NCI-H2227 (cell line): ENCODE results near the gene SETD5.
A peak's percentile ranks its signal among the peaks of the same experiment; 100 is the strongest.

Experiments used
- DNase-seq: peaks from one replicate; lab custom pipeline; 2025; ENCODE audit not compliant: unreplicated experiment; lab: John Stamatoyannopoulos, UW

The SETD5 gene

GRCh38 chr3:9406856-9407626 lies 9.6 kb downstream of the SETD5 start:
- DNase-seq = no peak

- DNase-seq = no peak
Measured at GRCh38 chr3:9408061-9408460, 10.6 kb downstream of the SETD5 start.

GRCh38 chr3:9408546-9408945 lies 11.1 kb downstream of the SETD5 start:
- DNase-seq = no peak

GRCh38 chr3:9409981-9410854 lies 12.8 kb downstream of the SETD5 start:
- DNase-seq = no peak

GRCh38 chr3:9411302-9411701 lies 13.9 kb downstream of the SETD5 start:
- no peak for DNase-seq

GRCh38 chr3:9412293-9412692 lies 14.9 kb downstream of the SETD5 start:
- DNase-seq = no peak

GRCh38 chr3:9414826-9415225 lies 17.4 kb downstream of the SETD5 start:
- DNase-seq = no peak

- no peak for DNase-seq
Measured at GRCh38 chr3:9415485-9416138, 18.2 kb downstream of the SETD5 start.

GRCh38 chr3:9416139-9416780 lies 18.8 kb downstream of the SETD5 start:
- DNase-seq = no peak

GRCh38 chr3:9420850-9421549 lies 23.6 kb downstream of the SETD5 start:
- DNase-seq = no peak

- peak; percentile 42 for DNase-seq
Measured at GRCh38 chr3:9422712-9423424, 25.5 kb downstream of the SETD5 start.

GRCh38 chr3:9428411-9428810 lies 31.0 kb downstream of the SETD5 start:
- DNase-seq = no peak

- DNase-seq = no peak
Measured at GRCh38 chr3:9430733-9431132, 33.3 kb downstream of the SETD5 start.

GRCh38 chr3:9433627-9434521 lies 36.5 kb downstream of the SETD5 start:
- DNase-seq = no peak

- no peak for DNase-seq
Measured at GRCh38 chr3:9435316-9435715, 37.9 kb downstream of the SETD5 start.

GRCh38 chr3:9439331-9439730 lies 41.9 kb downstream of the SETD5 start:
- no peak for DNase-seq

- no peak for DNase-seq
Measured at GRCh38 chr3:9441501-9442221, 44.2 kb downstream of the SETD5 start.

GRCh38 chr3:9448071-9448470 lies 50.7 kb downstream of the SETD5 start:
- no peak for DNase-seq
